SKM-1 (cell line): ENCODE results near the gene ZCCHC17.

Experiments
- DNase-seq: peaks from one replicate; lab custom pipeline; 2025; ENCODE audit not compliant: unreplicated experiment; lab: John Stamatoyannopoulos, UW

Gene ZCCHC17

GRCh38 chr1:31389616-31390015 is 92.8 kb downstream of the ZCCHC17 start:
- no peak for DNase-seq

- no peak for DNase-seq
Measured at GRCh38 chr1:31390071-31390470, 93.2 kb downstream of the ZCCHC17 start.

GRCh38 chr1:31393463-31393862 is 96.6 kb downstream of the ZCCHC17 start:
- DNase-seq, result no peak

- peak; percentile 71 for DNase-seq
Measured at GRCh38 chr1:31394584-31395193, 97.9 kb downstream of the ZCCHC17 start.

- peak; percentile 92 for DNase-seq
Measured at GRCh38 chr1:31396633-31397351, 100.0 kb downstream of the ZCCHC17 start.

GRCh38 chr1:31397360-31398095 is 100.7 kb downstream of the ZCCHC17 start:
- DNase-seq, result peak; percentile 34

GRCh38 chr1:31398246-31398645 is 101.4 kb downstream of the ZCCHC17 start:
- DNase-seq, result no peak

GRCh38 chr1:31399976-31400375 is 103.1 kb downstream of the ZCCHC17 start:
- DNase-seq, result no peak

GRCh38 chr1:31400393-31400792 is 103.6 kb downstream of the ZCCHC17 start:
- peak; percentile 85 for DNase-seq

- DNase-seq, result no peak
Measured at GRCh38 chr1:31401241-31401640, 104.4 kb downstream of the ZCCHC17 start.

GRCh38 chr1:31405578-31406245 is 108.9 kb downstream of the ZCCHC17 start:
- no peak for DNase-seq

- DNase-seq, result no peak
Measured at GRCh38 chr1:31407029-31407626, 110.3 kb downstream of the ZCCHC17 start.

- DNase-seq, result no peak
Measured at GRCh38 chr1:31408788-31409318, 112.0 kb downstream of the ZCCHC17 start.

GRCh38 chr1:31409946-31410858 is 113.4 kb downstream of the ZCCHC17 start:
- no peak for DNase-seq

GRCh38 chr1:31410871-31411270 is 114.0 kb downstream of the ZCCHC17 start:
- no peak for DNase-seq

- no peak for DNase-seq
Measured at GRCh38 chr1:31412205-31412604, 115.4 kb downstream of the ZCCHC17 start.

GRCh38 chr1:31412732-31413404 is 116.0 kb downstream of the ZCCHC17 start, which contains the start of gene SERINC2:
Gene SERINC2, plus strand, starts transcription at chr1:31413213. Its CDS starts 53 bp downstream, at chr1:31413266.
- DNase-seq, result no peak

- no peak for DNase-seq
Measured at GRCh38 chr1:31413405-31414001, 116.7 kb downstream of the ZCCHC17 start.
